Ecto neural progenitor cell (in vitro differentiated cells): ENCODE results near the gene SFMBT2.
"Not testable (repeated sequence)": the region's sequence is repeated elsewhere in the genome, so short reads cannot be mapped to it uniquely, and the experiment has no call there.

Source experiments
- DNase-seq: peaks from one replicate; pipeline ENCODE4 v3.0.0-alpha.2; 2018; ENCODE audit warnings: low spot score

SFMBT2 gene

DNA sequence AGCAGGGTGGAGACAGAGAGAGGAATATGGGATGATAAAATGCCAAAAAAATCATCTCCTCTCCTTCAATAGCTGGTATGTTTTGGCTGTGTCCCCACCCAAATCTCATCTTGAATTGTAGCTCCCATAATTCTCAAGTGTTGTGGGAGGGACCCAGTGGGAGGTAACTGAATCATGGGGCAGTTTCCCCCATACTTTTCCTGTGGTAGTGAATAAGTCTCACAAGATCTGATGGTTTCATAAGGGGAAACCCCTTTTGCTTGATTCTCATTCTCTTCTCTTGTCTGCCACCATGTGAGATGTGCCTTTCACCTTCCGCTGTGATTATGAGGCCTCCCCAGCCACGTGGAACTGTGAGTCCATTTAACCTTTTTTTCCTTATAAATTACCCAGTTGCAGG, 226.7 kb downstream of the SFMBT2 start:
- not testable (repeated sequence) for DNase-seq

DNA sequence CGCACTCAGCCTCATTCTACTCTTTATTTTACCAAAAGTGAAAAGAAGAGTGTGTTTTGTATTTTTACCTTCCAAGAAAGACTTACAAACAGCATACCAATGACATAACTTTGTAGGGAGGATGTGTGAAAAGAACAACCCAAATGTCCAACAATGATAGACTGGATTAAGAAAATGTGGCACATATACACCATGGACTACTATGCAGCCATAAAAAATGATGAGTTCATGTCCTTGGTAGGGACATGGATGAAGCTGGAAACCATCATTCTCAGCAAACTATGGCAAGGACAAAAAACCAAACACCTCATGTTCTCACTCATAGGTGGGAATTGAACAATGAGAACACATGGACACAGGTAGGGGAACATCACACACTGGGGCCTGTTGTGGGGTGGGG, 228.5 kb downstream of the SFMBT2 start:
- DNase-seq, result not testable (repeated sequence)

DNA sequence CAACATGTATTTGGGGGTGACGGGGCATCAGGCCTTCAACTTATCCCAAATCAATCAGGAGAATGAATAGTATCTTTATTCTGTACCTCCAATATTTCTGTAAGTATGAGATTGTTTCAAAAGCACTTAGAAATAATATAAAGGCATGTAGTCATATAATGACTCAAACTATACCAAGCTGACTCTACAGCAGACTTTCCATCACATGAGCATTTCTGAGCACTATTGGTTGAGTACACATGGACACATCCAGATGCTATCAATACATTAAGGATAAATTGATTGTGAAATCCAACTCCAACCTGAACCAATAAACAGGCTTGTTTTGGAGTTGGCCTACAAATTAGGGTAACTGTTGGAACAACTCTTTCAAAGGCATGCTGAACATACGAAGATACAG, 229.4 kb downstream of the SFMBT2 start:
- DNase-seq, result no peak

DNA sequence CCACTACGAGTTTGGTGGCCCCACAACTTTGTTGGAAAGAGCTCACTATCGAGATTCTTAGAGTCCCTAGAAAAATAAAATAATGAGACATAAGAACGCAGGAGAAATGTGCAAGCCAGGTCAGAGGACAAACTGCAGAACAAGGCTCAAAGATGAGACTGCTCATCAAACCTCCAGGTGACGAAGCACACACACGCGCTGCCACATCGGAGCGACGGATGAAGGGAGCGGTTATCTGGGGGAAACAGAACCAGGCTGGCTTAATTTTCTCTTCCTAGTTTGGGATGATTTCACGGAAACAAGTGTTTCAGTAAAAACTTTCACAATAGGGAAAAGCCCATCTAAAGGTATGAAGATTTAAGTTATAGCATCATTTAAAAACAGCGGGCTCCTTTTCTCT, 231.3 kb downstream of the SFMBT2 start:
- DNase-seq, result no peak

DNA sequence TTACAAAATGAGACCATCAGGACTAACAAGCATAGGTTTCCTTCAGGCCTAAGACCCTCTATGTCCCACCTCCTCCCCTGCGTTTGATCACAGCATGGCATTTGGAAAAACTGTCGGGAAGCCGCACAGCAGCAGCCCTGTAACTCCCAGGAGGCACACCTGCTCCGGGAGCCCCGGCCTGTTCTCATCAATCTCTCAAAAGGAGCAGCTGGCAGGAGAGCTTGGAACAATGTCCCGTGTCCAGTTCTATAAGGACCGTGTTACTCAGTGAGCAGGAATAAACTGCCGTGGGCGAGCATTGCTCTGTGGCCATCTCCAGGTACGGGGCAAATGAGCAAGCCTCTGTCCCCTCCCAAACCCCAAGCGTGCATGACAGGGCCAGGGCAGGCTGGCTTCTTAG, 236.9 kb downstream of the SFMBT2 start:
- DNase-seq, result no peak

DNA sequence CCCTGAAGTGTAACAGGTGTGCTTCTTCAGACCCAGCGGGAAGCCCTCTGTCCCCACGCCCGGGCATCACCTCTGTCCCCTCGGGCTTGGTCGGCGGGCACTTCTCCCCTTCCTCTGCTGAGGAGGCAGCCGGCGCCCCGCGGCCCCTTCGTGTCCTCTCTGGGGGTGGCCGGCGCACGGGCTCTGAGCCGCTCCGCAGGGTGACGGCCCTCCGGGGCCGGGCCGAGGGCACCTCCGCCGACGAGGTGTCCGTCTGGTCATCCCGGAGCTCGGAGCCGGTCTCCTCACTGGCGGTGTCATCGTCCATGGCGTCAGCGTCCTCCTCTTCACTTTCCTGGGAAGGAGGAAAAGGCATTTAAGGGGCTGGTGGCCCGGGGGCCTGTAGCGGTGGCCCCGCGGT, 239.0 kb downstream of the SFMBT2 start:
- no peak for DNase-seq

DNA sequence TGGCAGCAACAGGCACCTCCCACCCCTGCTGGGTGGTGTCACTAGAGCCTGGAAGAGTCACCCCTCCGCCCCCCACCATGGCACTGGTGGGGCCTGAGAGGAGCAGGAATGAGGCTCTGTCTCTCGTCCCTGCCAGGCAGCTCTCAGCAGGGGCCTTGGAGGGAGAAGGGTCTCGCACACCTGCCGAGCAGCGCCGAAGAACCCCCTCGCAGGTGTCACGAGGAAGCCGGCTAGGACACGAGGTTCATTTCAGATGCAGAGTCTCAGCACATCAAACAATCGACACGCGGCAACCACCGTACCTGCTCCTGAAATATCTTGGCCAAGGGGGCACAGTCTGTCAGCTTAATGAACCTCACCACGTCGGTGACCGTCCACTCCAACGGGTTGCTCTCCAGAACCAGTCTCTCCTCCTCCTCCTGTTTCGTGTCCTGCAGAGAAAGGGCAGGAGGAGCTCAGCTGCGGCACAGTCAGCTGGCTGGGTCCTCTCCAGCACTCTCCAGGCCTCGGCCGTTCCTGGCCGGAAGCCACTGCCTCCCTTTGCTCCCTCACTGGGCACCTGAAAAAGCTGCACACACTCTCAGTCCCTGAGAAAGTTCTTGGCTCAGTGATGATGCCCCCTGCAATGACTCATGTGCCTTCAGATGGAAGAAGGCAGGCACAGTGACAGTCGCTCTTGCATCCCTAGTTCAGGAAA, 240.1 kb downstream of the SFMBT2 start:
- DNase-seq, result no peak

DNA sequence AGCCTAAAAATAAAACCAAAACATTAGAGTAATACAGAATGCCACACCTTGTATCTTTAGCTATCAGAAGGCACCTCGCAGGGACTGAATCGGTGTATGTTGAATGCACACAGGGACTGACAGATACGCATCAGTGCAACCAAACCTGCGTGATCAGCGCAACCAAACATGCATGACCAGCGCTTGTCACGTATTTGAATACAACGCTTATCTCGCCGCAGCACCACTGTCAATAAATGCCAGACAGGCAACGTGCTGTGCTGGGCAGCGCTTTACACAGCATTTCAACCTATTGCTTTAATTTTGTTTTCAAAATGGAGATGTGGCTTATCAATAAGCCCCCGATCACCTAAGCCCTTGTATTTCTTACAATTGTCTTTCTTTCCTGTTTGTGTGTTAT, 242.4 kb downstream of the SFMBT2 start:
- DNase-seq, result no peak

DNA sequence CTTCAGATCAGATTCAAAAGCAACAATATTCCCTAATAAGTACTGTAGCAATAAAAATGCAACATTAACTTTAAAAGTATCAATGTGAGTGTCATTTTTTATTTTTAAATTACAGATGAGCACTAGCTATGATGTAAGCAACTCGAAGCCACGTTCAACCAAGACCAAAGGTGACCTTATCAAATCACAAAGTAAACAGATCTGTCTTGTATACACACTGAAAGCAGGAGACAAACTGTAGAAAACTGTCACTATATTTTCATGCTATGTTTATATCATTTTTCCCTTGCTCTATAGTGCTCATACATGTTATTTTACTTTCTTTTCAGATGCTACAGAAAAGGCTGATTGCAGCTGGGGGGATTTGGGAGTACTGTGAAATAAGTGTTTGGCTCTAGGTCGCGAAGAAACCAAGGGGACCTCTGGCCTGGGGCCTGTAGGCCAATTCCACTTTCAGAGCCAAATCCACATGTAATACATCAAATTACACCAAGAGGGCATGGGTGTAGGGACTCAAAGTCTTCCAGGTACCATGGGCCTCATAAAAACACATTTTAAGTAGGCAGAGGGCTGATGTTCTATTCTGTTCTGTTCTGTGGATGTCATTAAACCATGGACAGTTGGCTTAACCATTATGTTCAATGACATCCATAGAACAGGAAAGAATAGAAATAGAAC, 245.2 kb downstream of the SFMBT2 start:
- no peak for DNase-seq

DNA sequence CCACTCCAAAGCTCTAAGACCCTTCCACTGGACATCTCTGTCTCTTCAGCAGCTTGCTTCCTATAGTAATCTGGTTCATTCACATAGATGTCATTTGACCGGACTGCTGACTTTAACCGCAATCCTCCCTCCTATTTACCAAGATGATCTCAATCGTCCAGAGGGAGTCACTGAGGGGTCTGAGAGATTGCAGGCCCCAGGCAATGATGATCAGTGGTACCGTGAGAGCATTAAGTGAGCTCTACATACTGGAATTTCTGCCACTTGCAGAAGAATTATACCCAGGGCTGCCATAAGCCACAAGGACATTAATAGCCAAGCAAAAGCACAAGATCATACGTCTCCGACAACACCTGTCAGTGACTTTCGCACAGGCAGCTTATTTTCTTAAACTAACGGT, 245.9 kb downstream of the SFMBT2 start:
- no peak for DNase-seq

DNA sequence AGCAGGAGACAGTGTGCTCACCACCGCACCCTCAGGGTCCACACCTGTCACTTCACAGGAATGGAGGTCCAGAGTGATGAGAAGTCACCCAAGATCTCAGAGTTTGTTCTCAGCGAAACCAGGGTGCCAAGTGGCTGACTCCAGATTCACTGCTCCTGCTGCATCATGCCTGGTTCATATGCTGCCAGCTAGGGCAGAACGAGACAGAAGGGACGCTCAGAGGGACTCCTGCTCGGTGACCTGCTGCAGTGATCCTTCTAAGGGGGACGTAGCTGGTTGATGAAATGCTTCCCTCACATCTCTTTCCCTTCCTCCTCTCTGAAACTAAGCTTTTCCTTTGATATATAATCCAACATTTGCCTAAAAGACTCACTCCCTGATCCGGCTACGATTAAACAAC, 248.5 kb downstream of the SFMBT2 start:
- no peak for DNase-seq

DNA sequence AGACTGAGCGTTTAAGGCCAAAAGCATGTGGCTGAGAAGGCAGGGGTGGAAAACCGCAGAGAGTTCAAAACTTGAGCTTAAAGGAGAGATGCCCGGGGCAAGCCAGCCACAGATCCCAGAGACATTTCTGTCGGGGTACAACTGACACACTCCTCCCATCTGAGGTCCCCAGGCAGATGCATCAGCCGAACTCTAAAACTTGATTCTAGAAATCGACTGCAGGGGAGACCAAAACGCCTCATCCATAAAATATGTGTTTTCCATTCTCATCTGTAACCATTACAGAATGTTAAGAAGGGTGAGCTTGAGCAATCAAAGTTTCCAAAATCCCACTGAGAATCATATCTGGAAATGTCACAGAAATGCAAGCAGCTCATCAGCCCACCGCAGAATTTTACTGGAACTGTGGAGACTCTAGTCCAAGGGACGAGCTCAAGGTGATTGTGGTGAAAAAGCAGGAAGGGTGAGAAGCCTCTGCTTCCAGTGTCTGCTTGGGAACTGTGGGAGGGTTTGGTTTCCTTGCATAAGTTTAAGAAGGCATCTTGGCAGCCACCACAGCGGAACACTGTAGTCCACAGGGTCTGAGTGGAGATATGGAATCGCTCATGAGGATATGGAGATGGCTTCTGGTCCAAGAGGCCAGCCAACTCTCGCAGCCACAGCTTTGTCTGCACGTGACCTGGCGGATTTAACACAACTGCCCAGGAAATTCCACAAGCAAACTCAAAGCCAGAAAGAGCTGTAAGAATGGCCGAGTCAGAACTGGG, 249.2 kb downstream of the SFMBT2 start:
- DNase-seq, result no peak

DNA sequence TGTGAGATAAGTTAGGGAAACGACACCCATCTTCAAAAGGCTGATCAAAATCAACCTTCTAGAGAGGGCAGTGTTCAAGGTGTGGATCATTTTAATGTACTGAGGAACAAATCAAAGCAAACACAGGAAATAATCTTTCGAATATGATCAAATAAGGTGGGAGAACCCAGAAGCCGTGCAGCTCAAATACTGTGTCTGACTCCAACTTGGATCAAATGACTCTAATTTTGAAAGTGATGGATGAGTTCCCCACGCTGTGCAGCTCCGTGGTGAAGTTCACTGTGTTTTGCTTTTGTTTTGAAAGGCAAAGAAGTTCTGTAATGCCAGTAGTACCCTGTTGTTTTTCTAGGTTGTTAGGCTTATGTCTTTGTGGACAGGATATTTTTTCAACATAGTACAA, 250.9 kb downstream of the SFMBT2 start:
- DNase-seq, result no peak

DNA sequence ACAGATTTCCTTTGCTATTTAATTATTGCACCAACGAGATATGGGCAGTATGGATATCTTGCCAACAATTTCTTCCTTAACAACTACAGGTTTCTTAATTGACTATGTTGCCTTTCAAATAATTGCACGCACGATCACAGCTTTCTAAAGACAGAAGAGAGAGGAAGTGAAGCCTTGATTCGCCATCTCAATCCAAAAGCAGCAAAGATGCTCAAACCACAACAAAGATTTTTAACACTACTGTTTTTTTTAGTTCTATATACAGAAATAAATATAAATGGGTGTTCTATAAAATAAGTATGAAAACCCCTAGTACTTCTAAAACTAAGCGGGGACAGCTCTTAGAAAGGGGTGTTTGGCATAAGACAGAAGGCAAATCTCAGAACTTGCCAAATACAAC, 251.3 kb downstream of the SFMBT2 start:
- DNase-seq, result no peak

DNA sequence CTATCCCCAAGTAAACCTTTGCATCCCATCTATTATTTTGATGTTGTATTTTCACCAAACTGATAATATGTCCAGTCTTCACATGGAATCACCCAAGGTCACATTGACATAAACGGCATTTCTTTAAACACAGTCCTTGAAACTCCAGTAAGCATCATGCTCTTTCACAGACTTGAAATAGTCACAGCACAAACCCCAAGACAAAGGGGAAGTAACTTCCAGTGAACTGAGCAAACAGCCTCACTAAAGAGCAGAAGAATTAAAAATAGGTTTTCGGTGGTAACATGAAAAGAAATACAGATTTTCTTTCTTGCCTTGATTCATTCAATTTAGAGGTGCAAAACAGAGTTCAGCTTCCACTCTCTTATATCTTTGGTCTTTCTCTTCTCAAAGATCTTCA, 253.7 kb downstream of the SFMBT2 start:
- DNase-seq, result no peak

DNA sequence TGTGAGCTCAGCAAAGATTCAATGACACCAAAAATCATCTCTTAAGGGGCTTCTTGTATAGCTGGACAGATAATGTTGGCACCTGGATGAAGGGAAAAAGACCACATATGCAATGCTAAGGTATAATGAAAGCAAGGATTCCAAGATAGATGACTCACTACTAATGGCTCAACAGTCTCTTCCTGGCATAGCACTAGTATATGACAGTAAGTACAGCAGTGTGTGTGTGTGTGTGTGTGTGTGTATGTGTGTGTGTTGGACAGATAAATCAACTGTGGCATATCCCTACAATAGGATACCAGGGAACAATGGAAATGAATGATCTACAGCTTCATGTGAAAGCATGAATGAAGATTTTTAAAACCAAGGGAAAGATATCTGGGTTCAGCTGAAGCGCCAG, 257.1 kb downstream of the SFMBT2 start:
- DNase-seq, result no peak

DNA sequence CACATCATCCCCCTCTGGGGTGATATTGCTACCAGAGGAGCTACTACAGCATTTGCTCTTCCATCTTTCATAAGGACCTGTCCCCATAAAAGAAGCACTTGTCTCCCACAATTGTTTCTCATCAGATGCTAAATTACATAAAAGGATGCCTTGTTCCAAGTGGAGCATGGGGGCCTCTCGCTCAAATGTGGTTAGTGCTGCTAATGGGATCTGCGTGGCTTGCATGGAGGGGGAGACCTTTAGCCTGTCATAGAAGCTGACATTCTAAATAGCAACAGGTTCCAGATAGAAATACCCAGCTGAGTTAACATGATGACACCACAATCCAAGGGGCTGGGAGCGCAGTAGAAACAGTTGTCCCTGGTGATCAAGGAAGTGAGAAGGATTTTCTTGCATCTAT, 257.9 kb downstream of the SFMBT2 start:
- DNase-seq, result no peak

DNA sequence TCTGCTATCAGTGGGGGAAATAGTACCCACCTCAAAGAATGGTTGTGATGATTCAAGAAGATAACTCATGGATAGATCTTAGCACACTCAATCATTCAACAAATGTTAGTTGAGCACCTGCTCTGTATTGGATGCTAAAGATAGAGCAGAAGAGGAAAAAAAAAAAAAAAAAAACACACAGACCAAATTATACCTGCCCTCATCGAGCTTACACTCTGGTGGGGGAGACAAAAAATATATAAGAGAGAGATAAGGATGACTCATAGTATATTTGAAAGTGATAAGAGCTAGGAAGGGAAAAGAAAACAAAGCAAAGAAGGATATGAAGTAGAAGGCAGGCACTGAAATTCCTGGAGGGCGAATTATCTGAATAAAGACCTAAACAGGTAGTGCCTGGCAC, 258.5 kb downstream of the SFMBT2 start:
- DNase-seq, result no peak

DNA sequence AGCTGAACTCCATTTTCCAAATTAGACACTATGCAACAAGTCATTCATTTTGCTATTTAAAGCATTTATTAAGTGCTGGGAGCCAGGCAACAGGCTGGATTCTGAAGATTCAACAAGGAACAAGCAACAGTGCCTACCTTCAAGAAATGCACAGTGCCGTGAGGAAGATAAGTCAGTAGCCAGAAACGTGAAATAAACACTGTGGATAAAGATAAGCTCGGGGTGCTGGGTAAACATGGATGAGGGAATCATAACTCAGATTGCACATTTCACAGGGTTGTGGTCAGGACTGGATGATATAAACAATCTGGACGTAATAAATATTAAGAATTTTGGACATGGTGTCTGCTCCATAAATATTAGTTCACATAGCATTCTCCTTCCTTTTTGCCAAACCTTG, 259.3 kb downstream of the SFMBT2 start:
- no peak for DNase-seq

DNA sequence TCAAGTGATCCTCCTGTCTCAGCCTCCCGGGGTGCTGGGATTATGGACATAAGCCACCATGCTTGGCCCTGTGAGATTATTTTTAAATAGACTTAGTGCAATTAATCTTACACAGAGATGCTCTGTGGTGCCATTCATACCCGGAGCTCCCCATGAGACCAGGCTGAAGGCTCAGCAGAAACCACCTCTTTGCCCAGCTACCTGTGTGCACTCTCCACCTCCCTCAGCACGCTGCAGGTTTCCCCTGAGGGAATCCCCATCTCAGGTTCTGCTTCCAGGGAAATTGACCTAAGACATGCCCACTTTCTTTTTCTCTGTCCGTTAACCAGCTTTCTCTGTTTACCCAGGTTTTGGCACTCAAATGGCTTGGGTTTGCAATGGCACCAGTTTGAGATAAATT, 260.5 kb downstream of the SFMBT2 start:
- no peak for DNase-seq

DNA sequence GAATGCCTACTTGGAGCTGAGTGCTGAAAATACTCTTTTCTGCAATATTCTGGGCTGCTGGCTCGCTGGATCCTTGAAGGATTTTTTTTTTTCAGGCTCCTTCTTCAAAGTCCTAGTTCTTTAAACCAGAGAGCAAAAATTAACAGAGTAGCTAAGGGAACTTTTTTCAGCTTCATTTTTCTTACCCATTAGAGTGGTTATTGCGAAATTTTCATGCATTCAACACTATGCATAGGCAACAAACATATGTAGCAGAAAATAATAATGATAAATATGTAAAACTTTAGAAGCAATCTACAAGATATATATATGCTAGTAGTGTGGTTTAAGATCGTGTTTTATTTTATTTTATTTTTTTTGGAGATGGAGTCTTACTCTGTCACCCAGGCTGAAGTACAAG, 264.6 kb downstream of the SFMBT2 start:
- DNase-seq, result no peak

DNA sequence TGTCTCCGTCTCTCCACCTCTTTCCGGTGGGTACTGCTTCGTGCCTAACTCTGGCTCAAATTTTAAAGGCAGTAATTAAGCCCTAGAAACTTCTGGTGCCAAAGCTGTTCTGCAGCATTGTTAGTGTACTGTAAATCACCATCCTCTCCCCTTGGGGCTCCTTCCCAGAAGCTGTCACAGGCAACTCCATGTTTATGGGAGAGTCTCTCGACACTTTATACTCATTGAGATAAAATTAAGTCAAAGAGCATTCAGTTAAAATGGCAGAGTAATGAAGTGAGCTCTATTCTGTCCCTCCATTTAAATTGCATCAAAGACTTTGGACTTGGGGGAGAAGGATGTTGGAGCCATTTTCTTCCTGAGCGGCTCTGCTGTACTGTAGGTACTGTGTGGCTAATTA, 274.8 kb downstream of the SFMBT2 start:
- no peak for DNase-seq

DNA sequence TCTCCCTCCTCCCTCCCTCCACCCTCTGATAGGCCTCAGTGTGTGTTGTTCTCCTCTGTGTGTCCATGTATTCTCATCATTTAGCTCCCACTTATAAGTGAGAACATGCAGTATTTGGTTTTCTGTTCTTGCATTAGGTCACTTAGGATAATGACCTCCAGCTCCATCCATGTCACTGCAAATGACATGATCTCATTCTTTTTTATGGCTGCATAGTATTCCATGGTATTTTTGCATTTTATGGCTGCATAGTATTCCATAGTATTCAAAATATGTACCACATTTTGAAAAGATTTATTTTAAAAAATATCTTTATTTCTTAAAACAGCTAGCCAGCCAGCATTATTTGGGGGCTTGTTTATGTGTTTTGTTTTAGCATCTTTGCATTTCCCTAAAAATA, 275.6 kb downstream of the SFMBT2 start:
- DNase-seq, result no peak
